ENCODE results near the gene ZDHHC3. TPM values are rescaled to one million over a fixed set of nuclear protein-coding genes. Genes with fewer than 3 reads are reported as not detected.

The ZDHHC3 gene
- total RNA-seq, 1 experiment from 2014 or later, result 94.7 TPM

- Histone ChIP-seq H3K9me3 (ENCODE audit: low read depth, low read length, poor library complexity, severe bottlenecking) (no peaks in the 10 kb centered on the region), H3K27me3 (replicated peaks; ENCODE audit: insufficient read depth, low read depth, low read length, poor library complexity) (no peaks in the 10 kb centered on the region), H3K4me3 (ENCODE audit: low read depth, low read length, poor library complexity, severe bottlenecking) (no peak overlapping the region), H3K27ac (ENCODE audit: low read depth, low read length, poor library complexity, severe bottlenecking) (peak overlapping the region; percentile 100), H3K36me3 (ENCODE audit: insufficient read depth, low read length, poor library complexity, severe bottlenecking) (peaks cover 3% of the 10 kb centered on the region), H3K4me1 (ENCODE audit: insufficient read depth, low read length, poor library complexity, severe bottlenecking) (peaks cover 65% of the 10 kb centered on the region)
- TF ChIP-seq CTCF (conservative IDR thresholded peaks at IDR 0.05; ENCODE audit: low read depth, low read length) (no peak), EZH2 (IDR thresholded peaks at IDR 0.05; ENCODE audit: borderline replicate concordance, low read depth, low read length, poor library complexity, severe bottlenecking) (no peak)
- ChIA-PET POLR2A (ENCODE audit: low non-redundant PET) (no interaction called here), CTCF (no interaction called here)
- intact Hi-C loops (cut with micrococcal nuclease; ENCODE audit: unreplicated experiment), result no loop called here
- no peak for DNase-seq (ENCODE audit: low spot score)
- BruUV-seq (replicated peaks), result no TSS peak
Observed at GRCh38 chr3:44969828-44970179, 6.2 kb downstream of the ZDHHC3 start.

DNA sequence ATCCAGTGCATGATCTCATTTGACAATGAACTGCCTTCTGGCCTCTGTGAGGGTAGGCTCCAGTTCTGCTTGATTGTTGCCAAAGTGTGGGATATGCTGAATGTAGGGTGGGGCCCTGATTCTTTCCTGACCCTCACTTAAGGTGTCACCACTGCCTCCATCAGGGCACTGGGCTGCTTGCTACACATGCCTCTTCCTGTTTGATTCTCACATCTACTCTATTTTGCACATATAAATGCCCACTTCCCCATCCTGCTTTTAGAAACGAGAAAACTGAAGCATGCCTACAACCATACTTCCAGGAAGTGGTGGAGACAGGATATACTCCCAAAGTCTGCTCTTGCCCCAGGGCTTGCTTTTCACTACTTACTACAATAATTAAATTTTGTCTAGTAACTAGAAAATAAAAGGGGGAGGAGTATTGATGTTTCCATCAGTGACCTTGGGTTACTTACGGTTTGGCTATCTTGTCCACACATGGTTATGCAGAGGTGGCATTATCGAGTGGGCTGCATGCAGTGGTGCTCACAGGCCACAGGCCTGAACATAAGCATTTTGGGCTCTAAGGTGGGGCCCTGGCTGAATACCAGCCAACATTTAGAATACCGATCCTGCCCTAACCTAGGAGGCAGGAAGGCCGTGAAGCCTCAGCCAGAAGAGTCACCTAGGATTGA lies 6.7 kb downstream of the ZDHHC3 start:
- POLR2A ChIA-PET (ENCODE audit: low non-redundant PET), result no interaction called here
- Histone ChIP-seq H3K4me3 (ENCODE audit: low read depth, low read length, poor library complexity, severe bottlenecking) (no peak overlapping the region), H3K27ac (ENCODE audit: low read depth, low read length, poor library complexity, severe bottlenecking) (peak overlapping the region; percentile 100), H3K27me3 (replicated peaks; ENCODE audit: insufficient read depth, low read depth, low read length, poor library complexity) (no peaks in the 10 kb centered on the region), H3K9me3 (ENCODE audit: low read depth, low read length, poor library complexity, severe bottlenecking) (no peaks in the 10 kb centered on the region), H3K36me3 (ENCODE audit: insufficient read depth, low read length, poor library complexity, severe bottlenecking) (peaks cover 3% of the 10 kb centered on the region), H3K4me1 (ENCODE audit: insufficient read depth, low read length, poor library complexity, severe bottlenecking) (peaks cover 70% of the 10 kb centered on the region)
- BruUV-seq (replicated peaks), result no TSS peak
- TF ChIP-seq EZH2 (IDR thresholded peaks at IDR 0.05; ENCODE audit: borderline replicate concordance, low read depth, low read length, poor library complexity, severe bottlenecking) (no peak), CTCF (conservative IDR thresholded peaks at IDR 0.05; ENCODE audit: low read depth, low read length) (no peak)
- intact Hi-C loops (cut with micrococcal nuclease; ENCODE audit: unreplicated experiment), result no loop called here
- no peak for DNase-seq (ENCODE audit: low spot score)
- CTCF ChIA-PET, result no interaction called here

DNA sequence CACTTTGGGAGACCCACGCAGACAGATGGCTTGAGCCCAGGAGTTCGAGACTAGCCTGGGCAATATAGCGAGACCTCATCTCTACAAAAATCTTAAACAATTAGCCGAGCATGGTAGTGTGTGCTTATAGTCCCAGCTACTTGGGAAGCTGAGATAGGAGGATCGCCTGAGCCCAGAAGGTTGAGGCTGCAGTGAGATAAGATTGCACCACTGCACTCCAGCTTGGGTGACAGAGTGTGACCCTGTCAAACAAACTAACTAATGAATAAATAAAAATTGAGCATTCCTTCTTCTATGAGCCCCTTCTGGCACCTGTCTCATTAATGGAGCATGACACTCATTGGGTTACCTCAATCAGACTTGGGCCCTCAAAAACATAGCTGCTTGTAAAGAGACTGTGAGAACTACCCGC lies 7.5 kb downstream of the ZDHHC3 start:
- no peak for DNase-seq (ENCODE audit: low spot score)
- peak overlapping the region; percentile 100 for H3K27ac ChIP-seq (ENCODE audit: low read depth, low read length, poor library complexity, severe bottlenecking)
- BruUV-seq (replicated peaks), result no TSS peak
- TF ChIP-seq EZH2 (IDR thresholded peaks at IDR 0.05; ENCODE audit: borderline replicate concordance, low read depth, low read length, poor library complexity, severe bottlenecking), result no peak
- no peak for TF ChIP-seq CTCF (conservative IDR thresholded peaks at IDR 0.05; ENCODE audit: low read depth, low read length)
- intact Hi-C loops (cut with micrococcal nuclease; ENCODE audit: unreplicated experiment), result no loop called here
- ChIA-PET CTCF (no interaction called here), POLR2A (ENCODE audit: low non-redundant PET) (no interaction called here)
- H3K36me3 ChIP-seq (ENCODE audit: insufficient read depth, low read length, poor library complexity, severe bottlenecking), result no peaks in the 10 kb centered on the region
- peaks cover 78% of the 10 kb centered on the region for H3K4me1 ChIP-seq (ENCODE audit: insufficient read depth, low read length, poor library complexity, severe bottlenecking)
- H3K27me3 ChIP-seq (replicated peaks; ENCODE audit: insufficient read depth, low read depth, low read length, poor library complexity), result no peaks in the 10 kb centered on the region
- H3K4me3 ChIP-seq (ENCODE audit: low read depth, low read length, poor library complexity, severe bottlenecking), result no peak overlapping the region
- H3K9me3 ChIP-seq (ENCODE audit: low read depth, low read length, poor library complexity, severe bottlenecking), result no peaks in the 10 kb centered on the region

All from A673 (cell line).